GM21723 (cell line): ENCODE measurements around the gene PI16.

Experiments
- ATAC-seq: cut with Tn5 transposase; IDR thresholded peaks from one replicate; pipeline ENCODE4 v1.9.1; 2021; ENCODE audit warnings: mild to moderate bottlenecking, moderate library complexity; ENCODE audit not compliant: unreplicated experiment

PI16 gene

DNA sequence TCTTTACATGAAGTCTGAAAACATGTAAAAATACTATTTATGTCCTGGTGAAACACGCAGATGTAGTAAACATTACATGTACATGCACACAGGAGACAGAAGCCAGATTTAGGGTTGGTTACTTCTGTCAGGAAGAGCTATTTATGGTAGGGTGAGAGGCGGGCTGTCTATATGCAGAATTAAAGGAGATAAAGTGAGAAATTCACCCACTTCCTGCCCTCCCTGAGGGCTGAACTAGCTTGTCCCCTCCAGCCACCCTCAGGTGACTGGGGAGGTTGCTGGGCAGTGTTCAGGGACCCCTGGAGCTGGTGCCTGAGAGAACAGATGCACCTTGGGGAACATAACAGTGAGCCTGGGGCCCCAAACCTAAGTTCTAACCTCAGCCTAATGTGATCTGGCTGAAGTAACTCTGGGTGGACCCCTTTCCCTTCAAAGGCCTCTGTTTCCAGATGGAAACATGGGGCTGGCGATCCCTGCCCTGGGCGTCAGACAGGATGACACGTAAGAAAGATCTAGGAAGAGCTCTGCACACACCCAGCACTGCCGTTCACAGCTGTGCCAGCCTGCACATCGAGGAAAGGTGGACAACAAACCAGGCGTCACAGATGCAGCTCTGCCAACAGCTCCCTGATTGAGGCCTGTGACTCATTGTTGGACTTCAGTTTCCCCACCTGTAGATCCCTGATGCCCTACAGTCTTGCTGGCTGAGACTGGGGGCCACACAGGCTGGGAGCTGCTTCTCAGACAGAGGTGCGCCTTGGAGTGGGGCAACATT lies 1.3 kb downstream of the PI16 start:
- no peak for ATAC-seq

GRCh38 chr6:36956446-36956820 lies 1.9 kb downstream of the PI16 start:
- no peak for ATAC-seq

GRCh38 chr6:36957773-36958271 lies 3.3 kb downstream of the PI16 start:
- no peak for ATAC-seq

- no peak for ATAC-seq
These were observed 4.4 kb downstream of the PI16 start for GRCh38 chr6:36958775-36959554.

DNA sequence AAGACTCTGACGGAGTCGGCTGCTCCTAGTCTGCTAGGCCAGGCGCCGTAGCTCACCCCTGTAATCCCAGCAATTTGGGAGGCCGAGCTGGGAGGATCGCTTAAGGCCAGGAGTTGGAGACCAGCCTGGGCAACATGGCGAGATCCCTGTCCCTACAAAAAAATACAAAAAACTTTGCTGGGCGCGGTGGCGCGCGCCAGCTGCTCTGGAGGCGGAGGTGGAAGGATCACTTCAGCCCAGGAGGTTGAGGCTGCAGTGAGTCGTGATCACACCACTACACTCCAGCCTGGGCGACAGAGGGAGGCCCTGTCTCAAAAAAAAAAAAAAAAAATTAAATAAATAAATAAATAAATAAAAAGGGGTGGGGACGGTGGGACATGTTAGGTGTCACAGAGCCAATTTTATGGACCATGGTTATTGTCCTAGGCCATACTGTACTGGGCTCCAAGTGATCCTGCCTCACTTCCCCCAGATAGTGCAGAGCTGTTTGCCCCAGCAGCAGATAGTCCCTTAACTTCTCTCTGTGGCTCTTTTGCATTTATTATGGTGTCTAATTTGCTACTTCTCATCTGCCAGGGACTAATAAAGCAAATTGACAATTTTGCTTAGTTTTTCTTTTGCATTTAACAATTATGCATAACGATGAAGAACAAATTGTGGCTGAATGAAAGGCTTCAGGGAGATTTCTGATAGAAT lies 5.2 kb downstream of the PI16 start:
- no peak for ATAC-seq

GRCh38 chr6:36961441-36962435 lies 7.2 kb downstream of the PI16 start:
- no peak for ATAC-seq

GRCh38 chr6:36962874-36963273 lies 8.3 kb downstream of the PI16 start:
- no peak for ATAC-seq

GRCh38 chr6:36963451-36964290 lies 9.1 kb downstream of the PI16 start:
- no peak for ATAC-seq

- ATAC-seq: no peak
These were observed 9.8 kb downstream of the PI16 start for GRCh38 chr6:36964349-36964748.

- no peak for ATAC-seq
These were observed 10.4 kb downstream of the PI16 start for GRCh38 chr6:36964908-36965307.

GRCh38 chr6:36967301-36967700 lies 12.8 kb downstream of the PI16 start:
- no peak for ATAC-seq

DNA sequence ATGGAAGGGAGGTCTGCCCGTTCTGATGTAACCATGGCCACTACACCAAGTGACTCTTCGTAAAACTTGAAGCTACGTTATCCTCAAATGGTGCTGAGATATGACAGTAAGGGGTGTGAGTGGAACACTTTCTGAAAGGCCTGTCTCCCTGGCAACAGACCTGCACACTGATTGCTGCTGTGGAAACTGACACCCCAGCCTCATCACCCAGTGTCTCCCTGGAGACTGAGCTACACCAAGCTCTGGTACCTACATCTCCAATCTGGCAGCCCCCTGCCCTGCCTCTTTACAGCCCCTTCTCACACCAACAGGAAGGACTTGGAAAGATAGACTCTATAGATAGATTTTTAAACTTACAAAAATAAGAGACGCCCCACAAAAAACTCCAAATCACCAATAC lies 13.2 kb downstream of the PI16 start:
- ATAC-seq: no peak

DNA sequence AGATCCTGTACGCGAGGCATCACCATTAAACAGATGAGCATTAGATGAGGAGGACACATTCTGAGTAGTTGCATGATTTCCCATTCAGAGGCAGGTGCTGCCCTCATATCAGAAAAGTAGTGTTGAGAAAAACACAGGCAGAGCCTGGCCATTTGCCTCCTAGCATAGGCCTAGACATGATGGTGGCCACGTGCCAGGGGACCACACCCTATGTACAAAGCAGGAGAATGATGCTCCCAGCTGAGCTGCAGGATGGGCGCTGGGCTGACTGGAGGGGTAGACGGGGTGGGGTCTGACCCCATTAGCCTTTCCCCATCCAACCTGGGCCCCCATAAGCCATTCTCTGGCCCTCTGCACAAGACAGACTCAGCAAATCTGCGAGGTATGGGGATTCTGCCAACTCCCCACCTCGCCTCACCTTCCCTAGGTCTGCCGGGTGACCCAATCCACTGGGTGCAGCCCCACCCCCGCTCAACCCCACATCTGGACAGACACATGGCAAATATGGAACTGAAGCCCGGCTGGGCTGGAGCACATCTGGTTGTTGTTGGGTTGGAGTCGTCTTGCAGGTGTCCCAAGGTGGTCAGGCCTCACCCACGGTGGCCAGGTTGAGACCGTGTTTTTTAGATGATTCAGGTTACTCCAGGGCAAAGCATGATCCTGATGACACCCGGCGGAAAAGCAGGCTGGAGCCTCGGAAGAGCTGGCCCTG lies 13.9 kb downstream of the PI16 start:
- ATAC-seq: no peak

DNA sequence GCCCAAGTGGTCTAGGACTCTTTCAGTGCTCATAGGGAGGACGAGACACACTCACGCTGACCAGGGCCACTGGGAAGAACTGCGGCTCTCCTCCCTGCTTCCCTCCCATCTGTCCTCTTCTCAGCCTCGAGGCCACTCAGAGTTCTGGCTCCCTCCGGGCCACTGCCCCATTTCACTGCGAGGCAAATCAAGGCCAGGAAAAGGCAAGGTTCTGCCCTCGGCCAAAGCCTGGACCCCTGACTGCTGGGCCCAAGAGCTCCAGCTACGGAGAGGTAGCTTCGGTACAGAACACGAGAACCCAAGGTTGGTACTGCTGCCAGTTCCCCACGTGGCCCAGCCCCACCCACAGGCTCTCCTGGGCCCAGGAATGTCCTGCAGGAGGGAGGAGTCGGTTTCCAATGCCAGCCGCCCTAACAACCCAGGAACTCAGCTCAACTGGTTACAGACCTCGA lies 14.7 kb downstream of the PI16 start:
- no peak for ATAC-seq

DNA sequence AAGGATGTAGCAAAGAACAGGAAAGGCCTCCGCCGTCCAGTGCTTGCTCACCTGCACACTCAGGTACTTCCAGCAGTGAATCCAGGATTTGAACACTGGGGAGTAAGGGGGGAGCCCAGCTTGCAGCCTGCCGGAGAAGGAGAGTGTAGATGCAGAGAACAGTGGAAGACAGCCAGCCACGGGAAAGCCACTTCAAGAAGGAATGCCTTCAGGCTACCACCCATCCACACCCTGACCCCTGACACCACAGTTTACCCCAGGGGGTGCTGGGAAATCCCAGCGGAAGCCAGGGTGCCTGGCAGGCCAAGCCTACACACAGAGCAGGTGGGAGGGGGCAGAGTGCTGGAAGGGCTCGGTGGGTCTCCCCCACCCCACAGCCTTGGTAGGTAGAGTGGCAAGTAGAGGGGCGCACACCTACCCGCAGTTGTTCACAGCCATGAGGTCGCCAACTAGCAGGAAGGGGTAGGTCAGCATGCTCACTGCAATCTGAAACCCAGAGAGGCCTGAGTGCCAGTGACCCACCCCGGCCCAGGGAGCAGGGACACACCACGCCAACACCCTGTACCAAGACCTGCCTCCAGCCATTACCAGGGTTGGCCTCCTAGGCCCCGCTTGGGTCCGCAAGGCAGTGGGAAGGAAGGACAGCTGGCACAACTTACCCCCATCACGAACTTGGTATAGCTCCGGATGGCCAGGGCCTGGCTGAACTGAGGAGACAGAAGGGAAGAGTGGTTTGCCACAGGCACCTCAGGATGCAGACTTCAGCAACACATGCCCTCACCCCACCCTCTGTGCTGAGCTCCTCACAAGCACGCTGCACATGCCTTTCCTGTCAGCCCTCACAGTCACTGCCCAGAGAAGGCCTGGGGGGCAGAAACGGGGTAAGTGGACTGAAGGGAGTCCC lies 15.7 kb downstream of the PI16 start:
- ATAC-seq: no peak

- no peak for ATAC-seq
These were observed 16.6 kb downstream of the PI16 start for GRCh38 chr6:36970892-36971842.
